Immature natural killer cell (primary cell): Measurements from ENCODE around the gene MED20. TPM values are rescaled to one million over a fixed set of nuclear protein-coding genes. Genes with fewer than 3 reads are reported as not detected.
A peak's percentile ranks its signal among the peaks of the same experiment; 100 is the strongest.

Experiments
- DNase-seq, 3 donors: peaks; one replicate each; pipeline ENCODE4 v3.0.0; 2022; ENCODE audit warnings: mixed read lengths in 1 of 3
- H3K27ac Mint-ChIP-seq, 6 donors: one replicate each; pipeline ENCODE4 v1.8.0; 2020; ENCODE audit warnings: mixed read lengths in 6 of 6, mild to moderate bottlenecking in 5 of 6, inconsistent platforms in 4 of 6, moderate library complexity in 3 of 6
- H3K27me3 Mint-ChIP-seq, 3 donors: one replicate each; pipeline ENCODE4 v1.8.0; 2020 to 2021; ENCODE audit warnings: low read depth in 3 of 3, mild to moderate bottlenecking in 3 of 3, mixed read lengths in 3 of 3, moderate library complexity in 3 of 3, inconsistent platforms in 1 of 3
- H3K36me3 Mint-ChIP-seq, 3 donors: one replicate each; pipeline ENCODE4 v1.8.0; 2020; ENCODE audit warnings: mixed read lengths in 3 of 3, inconsistent platforms in 2 of 3, mild to moderate bottlenecking in 2 of 3
- H3K4me1 Mint-ChIP-seq, 2 donors: one replicate each; pipeline ENCODE4 v1.8.0; 2020; ENCODE audit warnings: inconsistent platforms in 2 of 2, mild to moderate bottlenecking in 2 of 2, mixed read lengths in 2 of 2, moderate library complexity in 1 of 2
- H3K4me3 Mint-ChIP-seq, 5 donors: one replicate each; pipeline ENCODE4 v1.8.0; 2020; ENCODE audit warnings: mild to moderate bottlenecking in 5 of 5, mixed read lengths in 5 of 5, inconsistent platforms in 3 of 5, moderate library complexity in 3 of 5
- H3K9me3 Mint-ChIP-seq, 6 donors: one replicate each; pipeline ENCODE4 v1.8.0; 2020; ENCODE audit warnings: mild to moderate bottlenecking in 6 of 6, mixed read lengths in 6 of 6, inconsistent platforms in 4 of 6, moderate library complexity in 3 of 6
- polyA plus RNA-seq, 3 donors: library from polyadenylated mRNA; unstranded; fragments of 300-500 nt; fragmentation: Illumina TruSeq; gene quantifications; one replicate each; pipeline ENCODE4 v1.2.3, GENCODE V29; 2021

Gene MED20
- polyA plus RNA-seq, 3 donors from 2014 or later: 5.9 to 11.5 (median 11.2) TPM

DNA sequence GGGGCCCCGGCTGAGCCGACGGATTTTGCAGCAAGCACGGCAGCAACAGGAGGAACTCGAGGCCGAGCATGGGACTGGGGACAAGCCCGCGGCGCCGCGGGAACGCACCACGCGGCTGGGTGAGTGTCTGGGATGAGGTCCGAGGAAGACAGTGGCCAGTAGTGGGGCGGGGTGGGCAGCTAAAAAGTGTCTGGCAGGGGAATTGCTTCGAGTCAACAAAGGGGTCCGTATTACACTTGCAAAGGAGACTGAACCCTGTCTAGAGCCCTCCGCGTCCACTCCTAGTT lies 716 bp upstream of the MED20 start:
- Mint-ChIP-seq H3K36me3 (peaks cover 5 to 9% (median 6%) of the 10 kb centered on the region in 3 donors), H3K4me1 (peaks cover 59 to 64% of the 10 kb centered on the region in 2 donors), H3K27me3 (peaks cover 16 to 31% (median 17%) of the 10 kb centered on the region in 3 donors), H3K27ac (peak overlapping the region; percentile 98 to 100 (median 100)), H3K4me3 (peak overlapping the region; percentile 97 to 100 (median 100)), H3K9me3 (no peaks in the 10 kb centered on the region)
- DNase-seq: no peak

DNA sequence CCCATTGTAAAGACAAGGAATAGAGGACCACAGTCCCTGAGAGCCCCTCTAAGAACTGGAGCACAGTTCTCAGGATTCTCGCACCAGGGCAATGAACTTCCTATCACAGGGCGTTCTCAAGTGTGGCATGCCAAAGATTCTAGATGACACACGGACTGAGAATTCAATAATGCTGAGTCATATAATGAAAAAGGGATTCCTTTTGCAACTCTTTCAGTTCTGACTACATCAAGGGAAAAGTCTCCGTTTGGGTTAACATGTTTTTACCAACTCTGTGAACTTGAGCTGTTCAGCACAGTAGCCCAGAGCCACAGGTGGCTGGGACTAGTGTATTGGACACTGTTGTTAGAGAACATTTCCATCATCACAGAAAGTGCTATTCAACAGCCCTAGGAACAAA lies 3.4 kb downstream of the MED20 start:
- Mint-ChIP-seq H3K27me3 (peaks cover 10 to 15% (median 13%) of the 10 kb centered on the region in 3 donors), H3K9me3 (no peaks in the 10 kb centered on the region), H3K27ac (peak overlapping the region in 1 of 6 donors; percentile 41), H3K4me1 (peaks cover 40 to 45% of the 10 kb centered on the region in 2 donors), H3K36me3 (peaks cover 8 to 13% (median 8%) of the 10 kb centered on the region in 3 donors), H3K4me3 (no peak overlapping the region)
- no peak for DNase-seq

DNA sequence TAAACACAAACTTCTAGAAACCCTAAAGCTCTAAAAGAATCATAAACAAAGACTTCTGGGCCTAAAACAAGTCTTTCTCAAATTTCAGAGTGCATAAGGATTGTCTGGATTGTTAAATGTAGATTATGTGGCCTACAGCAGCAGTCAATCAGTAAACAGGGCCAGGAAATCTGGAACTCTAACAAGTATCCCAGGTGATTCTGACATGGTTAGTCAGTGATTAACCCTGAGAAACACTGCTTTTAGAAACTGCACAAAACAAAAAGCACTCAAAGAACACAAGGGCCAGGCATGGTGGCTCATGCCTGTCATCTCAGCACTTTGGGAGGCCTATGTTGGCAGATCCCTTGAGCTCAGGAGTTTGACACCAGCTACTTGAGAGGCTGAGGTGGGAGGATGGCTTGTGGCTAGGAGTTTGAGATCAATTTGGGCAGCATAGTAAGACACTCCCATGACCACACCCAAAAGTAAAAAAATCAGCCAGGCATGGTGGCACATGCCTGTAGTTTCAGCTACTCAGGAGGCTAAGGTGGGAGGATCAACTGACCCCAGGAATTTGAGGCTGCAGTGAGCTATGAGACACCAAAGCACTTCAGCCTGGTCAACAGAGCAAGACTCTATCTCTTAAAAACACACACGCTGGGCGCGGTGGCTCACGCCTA lies 5.9 kb downstream of the MED20 start:
- H3K27me3 Mint-ChIP-seq: peaks cover 0 to 2% (median 0%) of the 10 kb centered on the region in 3 donors
- H3K9me3 Mint-ChIP-seq: no peaks in the 10 kb centered on the region
- H3K36me3 Mint-ChIP-seq: peaks cover 8 to 14% (median 13%) of the 10 kb centered on the region in 3 donors
- peaks cover 19 to 23% of the 10 kb centered on the region in 2 donors for H3K4me1 Mint-ChIP-seq
- H3K27ac Mint-ChIP-seq: no peak overlapping the region
- no peak overlapping the region for H3K4me3 Mint-ChIP-seq
- no peak for DNase-seq

DNA sequence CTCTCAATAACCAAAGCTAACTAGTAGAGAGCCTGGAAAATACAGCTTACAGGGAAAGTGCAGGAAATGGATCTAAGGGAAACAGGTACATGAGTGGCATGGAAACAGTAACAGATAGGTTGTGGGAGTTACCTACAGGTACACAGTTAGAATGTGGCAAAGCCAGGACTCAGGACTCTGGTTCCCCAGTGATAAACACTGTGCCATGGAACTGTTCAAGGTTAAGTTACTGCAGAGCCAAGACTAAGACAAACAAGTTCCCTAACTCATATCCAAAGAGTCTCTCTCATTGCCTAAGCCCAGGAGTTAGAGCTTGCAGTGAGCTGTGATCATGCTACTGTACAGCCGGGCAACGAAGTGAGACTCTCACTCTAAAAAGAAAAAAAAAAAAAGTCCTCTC lies 6.6 kb downstream of the MED20 start:
- peaks cover 8 to 14% (median 13%) of the 10 kb centered on the region in 3 donors for H3K36me3 Mint-ChIP-seq
- no peak for DNase-seq
- no peaks in the 10 kb centered on the region for H3K9me3 Mint-ChIP-seq
- H3K4me1 Mint-ChIP-seq: peaks cover 19 to 23% of the 10 kb centered on the region in 2 donors
- peak overlapping the region in 1 of 6 donors; percentile 23 for H3K27ac Mint-ChIP-seq
- H3K4me3 Mint-ChIP-seq: no peak overlapping the region
- peaks cover 0 to 2% (median 0%) of the 10 kb centered on the region in 3 donors for H3K27me3 Mint-ChIP-seq

DNA sequence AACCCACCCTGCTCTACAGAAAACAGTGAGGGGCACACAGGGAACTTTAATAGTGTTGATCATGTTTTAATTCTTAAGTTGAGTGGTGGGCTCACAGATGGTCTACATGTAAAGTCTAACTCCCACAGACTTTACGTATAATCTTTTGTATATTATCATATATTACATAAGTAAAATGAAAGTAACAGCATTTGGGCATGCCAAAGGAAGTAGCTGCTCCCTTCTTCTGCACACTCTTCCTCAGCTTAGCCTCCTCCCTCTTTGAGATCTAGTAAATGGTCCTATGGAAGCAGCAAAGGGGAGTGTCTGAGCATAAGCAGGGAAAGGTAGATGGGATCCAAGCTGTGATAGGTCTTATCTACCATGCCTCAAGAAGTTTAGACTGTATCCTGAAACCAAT lies 11.2 kb downstream of the MED20 start:
- Mint-ChIP-seq H3K4me3 (peak overlapping the region in 4 of 5 donors; percentile 24 to 73 (median 59)), H3K9me3 (no peaks in the 10 kb centered on the region), H3K27ac (peak overlapping the region; percentile 81 to 90 (median 84))

DNA sequence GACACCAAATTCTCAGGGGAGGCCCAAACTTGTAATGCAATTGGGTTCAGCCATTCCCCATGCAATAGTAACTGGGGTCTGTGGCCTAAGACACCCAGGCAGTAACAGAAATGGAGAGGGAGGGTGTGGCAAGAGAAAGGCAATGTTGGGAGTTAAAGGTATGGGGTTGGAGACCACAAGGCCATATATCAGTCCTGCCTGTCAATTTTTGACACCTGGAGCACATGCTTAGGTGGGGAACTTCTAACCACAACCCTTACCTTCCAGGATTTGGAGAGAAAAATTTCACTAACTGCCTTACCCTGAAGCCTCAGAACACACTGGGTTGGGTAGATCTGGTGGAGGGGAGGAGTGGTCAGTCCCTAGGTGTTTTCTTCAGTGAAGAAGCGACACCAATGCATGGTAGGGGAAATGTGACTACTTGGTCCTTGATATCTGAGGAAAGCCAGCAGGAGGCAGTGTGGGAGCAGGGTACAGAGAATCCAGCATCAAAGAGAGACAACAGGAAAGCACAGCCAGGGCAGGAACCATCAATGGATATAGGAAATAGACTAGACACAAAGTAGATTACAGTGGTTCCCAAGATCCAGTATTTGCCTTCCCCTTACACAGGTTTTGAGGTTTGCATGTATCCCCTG lies 18.9 kb downstream of the MED20 start:
- peaks cover 0 to 2% (median 0%) of the 10 kb centered on the region in 3 donors for H3K27me3 Mint-ChIP-seq
- peaks cover 9 to 21% (median 12%) of the 10 kb centered on the region in 3 donors for H3K36me3 Mint-ChIP-seq
- peak; percentile 51 to 65 (median 55) for DNase-seq
- H3K4me3 Mint-ChIP-seq: no peak overlapping the region
- peaks cover 13 to 22% of the 10 kb centered on the region in 2 donors for H3K4me1 Mint-ChIP-seq
- H3K9me3 Mint-ChIP-seq: no peaks in the 10 kb centered on the region
- H3K27ac Mint-ChIP-seq: peak overlapping the region in 5 of 6 donors; percentile 7 to 83 (median 51)

More for the DNA sequence above, 11.2 kb downstream of the MED20 start:
- no peak for DNase-seq
- H3K27me3 Mint-ChIP-seq: peaks cover 0 to 2% (median 0%) of the 10 kb centered on the region in 3 donors
- peaks cover 23 to 44% (median 23%) of the 10 kb centered on the region in 3 donors for H3K36me3 Mint-ChIP-seq
- peaks cover 23 to 42% of the 10 kb centered on the region in 2 donors for H3K4me1 Mint-ChIP-seq

DNA sequence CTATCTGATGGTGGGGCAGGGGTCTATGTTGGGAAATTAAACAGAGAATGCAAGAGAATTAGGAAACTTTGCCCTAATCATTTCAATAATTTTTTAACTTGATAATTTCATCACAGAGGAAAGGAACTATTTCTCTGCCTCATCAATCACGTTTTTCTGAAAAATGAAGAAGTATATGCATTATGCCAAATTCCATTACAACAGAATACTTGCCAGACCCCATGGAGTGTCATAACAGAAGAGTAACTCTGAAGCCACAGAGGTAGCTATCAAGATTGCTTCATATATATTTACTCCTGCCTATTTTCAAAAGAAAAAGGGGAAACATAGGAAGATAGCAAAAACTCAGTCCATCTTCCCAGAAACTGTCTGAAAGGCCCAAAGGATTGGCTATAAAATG lies 20.1 kb downstream of the MED20 start:
- DNase-seq: no peak
- H3K9me3 Mint-ChIP-seq: no peaks in the 10 kb centered on the region
- H3K4me3 Mint-ChIP-seq: no peak overlapping the region
- peaks cover 0 to 3% (median 0%) of the 10 kb centered on the region in 3 donors for H3K27me3 Mint-ChIP-seq
- peaks cover 3 to 13% (median 5%) of the 10 kb centered on the region in 3 donors for H3K36me3 Mint-ChIP-seq
- peaks cover 20 to 30% of the 10 kb centered on the region in 2 donors for H3K4me1 Mint-ChIP-seq
- H3K27ac Mint-ChIP-seq: no peak overlapping the region

DNA sequence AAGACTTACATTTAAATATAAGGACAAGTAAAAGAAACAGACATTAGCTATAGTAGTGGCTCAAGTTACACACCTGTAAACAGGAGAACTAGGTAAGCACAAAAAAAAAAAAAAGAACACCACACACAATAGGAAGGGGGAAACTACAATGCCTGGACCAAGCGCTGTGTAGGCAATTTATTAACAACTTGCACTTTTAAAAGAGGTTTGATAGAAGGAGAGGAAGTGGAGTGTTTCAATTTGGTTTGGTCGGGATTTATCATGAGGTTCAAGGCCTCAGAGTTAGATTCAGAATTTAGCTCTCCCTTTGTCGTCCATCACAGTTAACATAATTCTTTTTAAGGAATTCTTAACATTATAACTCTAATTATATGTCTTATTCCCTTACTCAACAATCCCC lies 24.7 kb downstream of the MED20 start:
- no peak for DNase-seq
- Mint-ChIP-seq H3K27ac (peak overlapping the region in 4 of 6 donors; percentile 90 to 96 (median 92)), H3K4me3 (peak overlapping the region in 1 of 5 donors; percentile 46), H3K9me3 (no peaks in the 10 kb centered on the region), H3K27me3 (peaks cover 0 to 3% (median 3%) of the 10 kb centered on the region in 3 donors), H3K4me1 (peaks cover 11 to 12% of the 10 kb centered on the region in 2 donors), H3K36me3 (no peaks in the 10 kb centered on the region)

DNA sequence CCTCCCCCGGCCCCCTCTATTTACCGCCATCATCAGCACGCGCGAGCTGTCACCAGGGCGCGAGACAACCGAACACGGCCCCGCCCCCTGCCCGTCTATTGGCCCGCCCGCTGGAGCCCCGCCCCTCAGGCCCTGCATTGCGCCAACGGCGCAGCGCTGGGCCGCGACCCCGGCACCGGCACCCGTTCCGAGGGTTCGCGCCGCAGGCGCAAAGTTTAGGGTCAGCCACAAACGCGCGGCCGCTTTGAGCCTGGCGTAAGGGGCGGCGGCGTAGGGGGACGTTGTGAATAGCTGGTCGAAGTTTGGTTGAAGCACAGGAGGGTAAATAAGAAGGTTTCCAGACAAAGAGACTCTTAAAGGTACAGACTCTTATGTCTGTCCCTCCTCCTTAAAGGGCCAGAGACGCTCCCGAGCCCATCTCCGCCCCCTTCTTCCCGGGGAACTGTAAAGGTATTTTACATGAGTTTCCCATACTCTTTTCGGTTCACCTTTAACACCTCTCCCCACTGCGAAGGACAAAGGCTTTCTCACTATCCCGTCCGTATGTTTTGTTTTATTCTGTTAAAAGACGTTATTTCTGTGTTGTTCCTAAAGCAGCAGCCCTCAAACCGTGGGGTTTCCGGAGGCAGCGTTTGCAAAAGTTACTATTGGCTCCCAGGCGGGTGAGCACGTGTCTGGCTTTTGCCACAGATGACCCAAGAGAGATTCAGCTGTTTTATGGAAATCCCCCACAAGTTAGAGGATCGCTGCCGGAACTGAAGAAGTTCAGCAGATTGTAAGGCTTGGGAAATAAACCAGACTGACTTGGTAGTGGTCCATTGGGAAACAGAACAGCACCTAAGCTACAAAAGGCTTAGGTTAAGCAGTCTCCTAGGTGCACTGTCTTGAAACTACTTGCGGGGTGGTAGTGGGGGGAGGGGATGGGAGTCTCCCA lies 25.4 kb downstream of the MED20 start, which contains the start of gene USP49:
USP49 (minus strand) TSS at position 76 of the 934 bp plus-strand sequence. CDS start 88,392 bp downstream, outside the sequence.
- peaks cover 11 to 12% of the 10 kb centered on the region in 2 donors for H3K4me1 Mint-ChIP-seq
- no peaks in the 10 kb centered on the region for H3K36me3 Mint-ChIP-seq
- peaks cover 0 to 3% (median 3%) of the 10 kb centered on the region in 3 donors for H3K27me3 Mint-ChIP-seq
- H3K9me3 Mint-ChIP-seq: no peaks in the 10 kb centered on the region
- peak; percentile 90 to 91 (median 91) for DNase-seq
- peak within 1 kb of the TSS in 4 of 6 donors; percentile 90 to 96 (median 92) for H3K27ac Mint-ChIP-seq
- H3K4me3 Mint-ChIP-seq: no peak within 1 kb of the TSS

DNA sequence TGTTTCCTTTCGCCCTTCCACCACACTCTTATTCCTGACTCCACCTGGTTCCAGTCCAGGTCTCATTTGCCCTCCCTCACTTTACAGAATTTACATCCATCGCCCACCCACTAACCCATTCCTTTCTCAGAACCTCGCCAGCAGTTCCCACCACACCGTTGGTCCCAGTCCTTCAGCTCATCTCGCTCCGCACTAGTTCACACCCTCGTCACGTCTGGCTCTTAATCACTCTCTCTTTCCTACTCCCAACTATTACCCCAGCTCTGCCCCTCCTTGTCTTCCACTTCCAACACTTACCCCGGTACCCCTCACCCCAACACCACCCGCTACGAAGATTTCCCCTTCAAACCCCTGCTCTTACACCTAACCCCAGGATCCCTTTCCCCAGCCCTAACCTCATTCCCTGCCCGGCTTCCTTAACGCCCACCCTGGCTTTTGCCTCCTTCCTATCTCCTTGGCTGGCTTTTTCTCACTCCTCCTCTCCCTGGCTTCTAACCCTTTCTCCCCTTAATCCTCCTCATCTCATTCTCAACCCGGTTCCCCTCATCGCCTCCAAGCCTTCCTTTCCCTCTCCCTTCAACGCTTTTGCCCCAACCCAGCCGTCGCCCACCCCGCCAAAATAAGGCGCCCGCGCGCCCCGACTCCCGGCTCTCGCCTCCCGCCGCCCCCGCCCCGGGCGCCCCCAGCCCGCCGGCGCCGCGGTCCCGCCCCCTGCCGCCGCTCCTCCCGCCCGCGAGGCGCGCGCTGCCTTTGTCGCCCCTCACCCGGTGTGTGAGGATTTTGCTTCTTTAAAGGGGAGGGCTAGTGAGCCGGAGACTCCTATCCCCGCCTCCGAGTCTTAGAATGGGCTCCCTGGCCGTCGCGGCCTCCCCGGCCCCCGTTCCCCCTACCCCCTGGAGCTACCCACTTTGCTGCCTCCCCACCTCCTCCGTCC lies 26.3 kb downstream of the MED20 start:
- Mint-ChIP-seq H3K4me3 (no peak overlapping the region), H3K36me3 (no peaks in the 10 kb centered on the region), H3K9me3 (no peaks in the 10 kb centered on the region), H3K27me3 (peaks cover 0 to 3% (median 1%) of the 10 kb centered on the region in 3 donors), H3K4me1 (peaks cover 11 to 12% of the 10 kb centered on the region in 2 donors), H3K27ac (peak overlapping the region in 3 of 6 donors; percentile 90 to 96 (median 93))
- DNase-seq: peak in 2 of 3 donors; percentile 3 to 10

DNA sequence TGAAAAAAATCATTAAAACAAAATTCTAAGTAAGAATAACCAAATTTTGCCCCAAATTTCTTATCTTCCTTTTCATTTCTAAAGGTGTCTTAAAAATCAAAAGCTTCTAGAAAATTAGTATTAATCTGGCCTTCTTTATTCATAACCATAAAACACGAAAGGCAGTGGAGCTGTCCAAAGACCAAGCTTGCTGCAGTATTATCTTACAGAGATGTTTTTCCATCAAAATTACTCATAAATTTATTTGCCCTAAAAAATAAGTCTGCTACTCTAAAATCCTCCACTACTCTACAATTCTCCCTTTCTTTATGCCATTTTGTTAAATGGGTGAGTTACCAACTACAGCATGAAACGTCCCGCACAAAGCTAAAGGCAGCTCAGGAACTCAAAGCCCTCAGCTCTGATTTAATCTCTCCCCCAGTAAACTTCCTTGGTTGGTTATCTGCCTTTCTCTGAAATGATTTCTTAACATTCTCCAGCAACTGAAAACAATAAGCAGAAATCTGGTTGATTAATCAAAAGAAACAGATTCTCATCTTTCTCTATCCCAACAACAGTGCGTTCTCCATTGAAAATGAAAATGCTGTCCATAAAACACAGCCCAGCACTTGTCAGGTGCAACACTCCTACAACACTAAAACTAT lies 27.9 kb downstream of the MED20 start:
- peaks cover 0 to 3% (median 1%) of the 10 kb centered on the region in 3 donors for H3K27me3 Mint-ChIP-seq
- peaks cover 11 to 12% of the 10 kb centered on the region in 2 donors for H3K4me1 Mint-ChIP-seq
- no peak for DNase-seq
- no peak overlapping the region for H3K4me3 Mint-ChIP-seq
- H3K9me3 Mint-ChIP-seq: no peaks in the 10 kb centered on the region
- no peak overlapping the region for H3K27ac Mint-ChIP-seq
- no peaks in the 10 kb centered on the region for H3K36me3 Mint-ChIP-seq

DNA sequence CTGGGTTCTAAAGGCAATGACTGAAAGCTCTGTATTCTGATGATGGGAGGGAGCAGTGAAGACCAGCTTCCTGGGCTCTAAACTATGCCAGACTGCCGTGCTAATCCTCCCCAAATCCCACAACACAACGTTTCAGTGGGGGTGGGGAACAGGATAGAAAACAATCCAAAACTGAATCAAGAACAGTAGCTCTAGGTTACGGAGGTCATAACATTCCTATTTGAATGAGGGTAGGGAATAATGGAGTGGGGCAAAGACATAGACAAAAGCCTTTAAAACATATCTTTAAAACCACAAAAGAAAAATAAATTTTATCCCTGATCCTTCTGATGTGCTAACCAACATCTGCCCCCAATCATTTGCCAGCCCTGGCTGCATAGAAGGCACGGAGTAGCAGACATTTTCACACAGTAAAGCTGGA lies 33.6 kb downstream of the MED20 start:
- no peak for DNase-seq
- Mint-ChIP-seq H3K36me3 (peaks cover 0 to under 1% (median 0%) of the 10 kb centered on the region in 3 donors), H3K27me3 (no peaks in the 10 kb centered on the region), H3K4me1 (no peaks in the 10 kb centered on the region), H3K4me3 (no peak overlapping the region), H3K9me3 (no peaks in the 10 kb centered on the region), H3K27ac (peak overlapping the region in 1 of 6 donors; percentile 69)
